MG63 (cell line): ENCODE measurements around the gene ACADVL. TPM values are rescaled to one million over a fixed set of nuclear protein-coding genes. Genes with fewer than 3 reads are reported as not detected.

Source experiments
- DNase-seq: peaks from one replicate; pipeline ENCODE4 v3.0.0-alpha.2; 2020
- H3K27me3 ChIP-seq: fragments of 250-450 bp; sonication (Bioruptor Pico); 2 replicates; pipeline ENCODE4 v1.5.1; 2020; ENCODE audit warnings: mild to moderate bottlenecking, moderate library complexity
- H3K36me3 ChIP-seq: fragments of 250-450 bp; sonication (Bioruptor Pico); 2 replicates; pipeline ENCODE4 v1.5.1; 2020; ENCODE audit warnings: mild to moderate bottlenecking, moderate library complexity
- H3K4me3 ChIP-seq: fragments of 250-450 bp; sonication (Bioruptor Pico); 2 replicates; pipeline ENCODE4 v1.5.1; 2020; ENCODE audit warnings: mild to moderate bottlenecking, moderate library complexity
- H3K9me3 ChIP-seq: fragments of 250-450 bp; sonication (Bioruptor Pico); 2 replicates; pipeline ENCODE4 v1.5.1; 2020; ENCODE audit warnings: mild to moderate bottlenecking, moderate library complexity
- total RNA-seq: library from RNA; depleted of rRNA; stranded (reverse); fragments of >200 nt; shearing (Covaris generic); gene quantifications from 2 replicates; pipeline ENCODE4 v1.2.3, GENCODE V29; 2014; ENCODE audit warnings: low replicate concordance

The ACADVL gene
- total RNA-seq, 1 experiment from 2014 or later: 427 TPM

- Histone ChIP-seq H3K27me3 (no peaks in the 10 kb centered on the region), H3K9me3 (no peaks in the 10 kb centered on the region), H3K4me3 (peak within 1 kb of the TSS; percentile 90), H3K36me3 (peaks cover 19% of the 10 kb centered on the region)
- DNase-seq: peak; percentile 94
Observed at GRCh38 chr17:7251661-7252175, 32.0 kb downstream of the ACADVL start, which contains the start of gene CTDNEP1. Gene CTDNEP1, minus strand, starts transcription at chr17:7251734. Its CDS starts 438 bp downstream, at chr17:7251296.

DNA sequence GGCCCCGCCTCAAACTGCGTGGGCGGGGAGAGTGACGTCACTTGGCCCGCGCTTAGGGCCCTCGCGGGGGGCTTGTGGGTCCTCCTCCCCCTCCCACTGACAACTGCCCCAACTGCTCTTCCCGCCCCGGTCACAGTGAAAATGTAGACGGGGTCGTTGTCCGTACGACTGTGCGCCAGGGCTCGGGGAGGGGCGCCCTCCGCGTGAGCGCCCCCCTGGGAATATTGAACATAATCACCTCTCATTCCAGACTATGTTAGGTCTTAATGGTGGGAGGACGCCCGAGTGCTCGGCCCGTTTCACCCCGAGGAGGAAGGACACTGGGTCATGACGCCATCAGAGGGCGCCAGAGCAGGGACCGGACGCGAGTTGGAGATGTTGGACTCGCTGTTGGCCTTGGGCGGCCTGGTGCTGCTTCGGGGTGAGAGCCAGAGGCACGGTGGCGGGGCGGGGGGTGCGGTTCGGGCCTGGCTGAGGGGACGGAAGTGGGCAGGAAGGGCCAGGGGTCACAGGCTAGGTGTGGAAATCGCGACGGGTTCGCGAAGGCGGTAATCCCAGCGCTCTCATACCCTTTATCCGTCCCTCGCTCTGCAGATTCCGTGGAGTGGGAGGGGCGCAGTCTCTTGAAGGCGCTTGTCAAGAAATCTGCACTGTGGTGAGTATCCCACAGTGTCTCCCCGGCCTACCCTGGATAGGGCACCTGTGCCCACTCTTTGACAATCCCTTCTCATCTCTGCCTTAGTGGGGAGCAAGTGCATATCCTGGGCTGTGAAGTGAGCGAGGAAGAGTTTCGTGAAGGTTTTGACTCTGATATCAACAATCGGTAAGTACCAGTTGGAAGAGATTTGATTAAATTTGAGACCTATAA is 32.7 kb downstream of the ACADVL start, which contains the start of gene ELP5:
Gene ELP5, plus strand, starts transcription at position 40 of the 868 bp plus-strand sequence. Its CDS starts 336 bp downstream, at position 376.
- peak; percentile 91 for DNase-seq
- H3K9me3 ChIP-seq: no peaks in the 10 kb centered on the region
- H3K36me3 ChIP-seq: peaks cover 19% of the 10 kb centered on the region
- H3K4me3 ChIP-seq: peak within 1 kb of the TSS; percentile 90
- H3K27me3 ChIP-seq: no peaks in the 10 kb centered on the region

DNA sequence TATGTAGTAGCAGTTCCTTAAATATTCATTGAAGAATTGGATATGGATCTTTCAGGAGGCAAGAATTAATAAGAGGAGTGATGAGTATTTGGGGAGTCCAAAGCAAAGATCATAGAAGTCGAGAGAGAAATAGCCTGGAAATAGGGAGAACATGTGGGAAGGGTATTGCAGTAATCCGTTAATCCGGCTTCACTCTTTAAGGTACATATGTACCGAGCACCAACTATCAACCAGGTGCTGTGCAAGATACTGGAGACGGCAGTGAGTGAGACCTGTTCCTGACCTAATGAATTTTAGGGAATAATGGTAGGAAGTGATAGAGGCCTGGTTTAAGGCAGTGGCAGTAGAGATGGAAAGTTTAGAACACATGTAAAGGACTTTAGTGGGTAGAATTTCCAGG is 33.3 kb downstream of the ACADVL start:
- Histone ChIP-seq H3K4me3 (peak overlapping the region; percentile 90), H3K9me3 (no peaks in the 10 kb centered on the region), H3K27me3 (no peaks in the 10 kb centered on the region), H3K36me3 (peaks cover 21% of the 10 kb centered on the region)
- no peak for DNase-seq

DNA sequence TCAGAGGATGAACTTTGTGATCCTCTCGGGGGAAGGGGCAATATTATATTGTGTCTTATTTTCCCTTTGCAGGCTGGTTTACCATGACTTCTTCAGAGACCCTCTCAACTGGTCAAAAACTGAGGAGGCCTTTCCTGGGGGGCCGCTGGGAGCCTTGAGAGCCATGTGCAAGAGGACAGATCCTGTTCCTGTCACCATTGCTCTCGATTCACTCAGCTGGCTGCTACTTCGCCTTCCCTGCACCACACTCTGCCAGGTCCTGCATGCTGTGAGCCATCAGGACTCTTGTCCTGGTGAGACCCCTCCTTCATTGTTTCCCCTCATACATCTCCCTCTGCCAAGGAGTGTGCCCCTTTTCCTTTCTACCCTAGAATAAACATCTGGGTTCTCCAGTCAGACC is 34.8 kb downstream of the ACADVL start:
- H3K4me3 ChIP-seq: no peak overlapping the region
- H3K27me3 ChIP-seq: no peaks in the 10 kb centered on the region
- no peaks in the 10 kb centered on the region for H3K9me3 ChIP-seq
- no peak for DNase-seq
- peaks cover 26% of the 10 kb centered on the region for H3K36me3 ChIP-seq

DNA sequence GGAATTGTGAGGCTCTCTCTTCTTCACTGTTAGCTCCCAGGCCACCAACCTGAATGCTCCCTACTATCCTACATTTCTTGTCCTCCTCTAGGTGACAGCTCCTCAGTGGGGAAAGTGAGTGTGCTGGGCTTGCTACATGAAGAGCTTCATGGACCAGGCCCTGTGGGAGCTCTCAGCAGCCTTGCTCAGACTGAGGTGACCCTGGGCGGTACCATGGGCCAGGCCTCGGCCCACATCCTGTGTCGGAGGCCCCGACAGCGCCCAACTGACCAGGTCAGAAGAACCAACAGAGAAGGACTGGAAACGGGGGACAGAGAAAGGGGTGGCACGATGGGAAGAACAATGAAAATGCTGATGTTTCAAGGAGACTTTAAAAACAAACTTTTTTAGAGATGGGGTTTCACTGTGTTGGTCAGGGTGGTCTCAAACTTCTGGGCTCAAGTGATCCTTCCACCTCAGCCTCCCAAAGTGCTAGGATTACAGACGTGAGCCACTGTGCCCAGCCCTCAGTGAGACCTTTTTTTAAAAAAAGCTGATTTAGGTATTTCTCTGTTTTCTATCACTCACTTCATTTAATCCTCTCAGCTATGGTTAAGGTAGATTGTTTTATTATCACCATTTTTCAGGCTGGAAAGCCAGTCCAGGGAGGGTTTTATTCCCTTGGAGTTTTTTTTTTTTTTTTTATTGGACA is 37.2 kb downstream of the ACADVL start:
- H3K27me3 ChIP-seq: no peaks in the 10 kb centered on the region
- DNase-seq: no peak
- H3K36me3 ChIP-seq: peaks cover 26% of the 10 kb centered on the region
- no peak overlapping the region for H3K4me3 ChIP-seq
- H3K9me3 ChIP-seq: no peaks in the 10 kb centered on the region

DNA sequence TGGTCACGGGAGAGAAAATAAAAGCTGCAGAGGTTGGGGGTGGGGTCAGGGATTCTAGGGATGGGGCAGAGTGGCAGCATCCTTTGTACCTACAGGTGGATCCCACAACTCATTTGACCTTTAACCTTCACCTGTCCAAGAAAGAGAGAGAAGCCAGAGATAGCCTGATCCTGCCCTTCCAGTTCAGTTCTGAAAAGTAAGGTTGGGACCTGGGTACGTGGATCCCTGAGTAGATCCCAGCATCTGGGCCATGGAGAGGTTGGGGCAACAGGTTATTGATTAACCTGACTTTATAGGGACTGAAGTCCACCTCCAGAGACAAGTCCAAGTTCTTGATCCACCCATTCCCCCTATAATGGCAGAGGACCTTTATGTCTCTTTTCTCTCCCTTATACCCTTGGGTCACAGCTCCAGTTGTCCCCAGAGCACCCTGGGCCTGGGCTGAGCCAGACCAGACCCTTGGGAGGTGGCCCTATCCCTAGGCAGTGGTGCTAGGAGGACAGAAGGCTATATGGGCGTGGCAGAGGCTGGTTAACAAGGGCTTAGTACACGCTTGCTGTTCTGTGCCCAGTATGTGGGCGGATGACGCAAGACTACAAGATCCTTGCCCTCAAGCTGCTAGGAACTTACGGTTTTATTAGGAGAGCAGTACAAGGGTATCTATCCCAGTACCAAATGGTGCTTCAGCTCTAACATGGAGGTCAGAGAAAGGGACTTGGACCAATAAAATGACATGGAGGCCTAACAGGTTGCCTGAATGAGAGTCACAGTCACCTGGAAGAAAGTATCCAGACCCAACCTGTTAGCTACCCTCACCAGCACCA is 39.2 kb downstream of the ACADVL start:
- Histone ChIP-seq H3K27me3 (no peaks in the 10 kb centered on the region), H3K4me3 (no peak overlapping the region), H3K36me3 (peaks cover 26% of the 10 kb centered on the region), H3K9me3 (no peaks in the 10 kb centered on the region)
- peak; percentile 77 for DNase-seq

GRCh38 chr17:7259555-7259889 is 39.8 kb downstream of the ACADVL start:
- Histone ChIP-seq H3K36me3 (peaks cover 20% of the 10 kb centered on the region), H3K4me3 (no peak overlapping the region), H3K27me3 (no peaks in the 10 kb centered on the region), H3K9me3 (no peaks in the 10 kb centered on the region)
- no peak for DNase-seq

- Histone ChIP-seq H3K36me3 (peaks cover 19% of the 10 kb centered on the region), H3K4me3 (no peak overlapping the region), H3K27me3 (no peaks in the 10 kb centered on the region), H3K9me3 (no peaks in the 10 kb centered on the region)
- no peak for DNase-seq
Observed at GRCh38 chr17:7260151-7260550, 40.4 kb downstream of the ACADVL start.

DNA sequence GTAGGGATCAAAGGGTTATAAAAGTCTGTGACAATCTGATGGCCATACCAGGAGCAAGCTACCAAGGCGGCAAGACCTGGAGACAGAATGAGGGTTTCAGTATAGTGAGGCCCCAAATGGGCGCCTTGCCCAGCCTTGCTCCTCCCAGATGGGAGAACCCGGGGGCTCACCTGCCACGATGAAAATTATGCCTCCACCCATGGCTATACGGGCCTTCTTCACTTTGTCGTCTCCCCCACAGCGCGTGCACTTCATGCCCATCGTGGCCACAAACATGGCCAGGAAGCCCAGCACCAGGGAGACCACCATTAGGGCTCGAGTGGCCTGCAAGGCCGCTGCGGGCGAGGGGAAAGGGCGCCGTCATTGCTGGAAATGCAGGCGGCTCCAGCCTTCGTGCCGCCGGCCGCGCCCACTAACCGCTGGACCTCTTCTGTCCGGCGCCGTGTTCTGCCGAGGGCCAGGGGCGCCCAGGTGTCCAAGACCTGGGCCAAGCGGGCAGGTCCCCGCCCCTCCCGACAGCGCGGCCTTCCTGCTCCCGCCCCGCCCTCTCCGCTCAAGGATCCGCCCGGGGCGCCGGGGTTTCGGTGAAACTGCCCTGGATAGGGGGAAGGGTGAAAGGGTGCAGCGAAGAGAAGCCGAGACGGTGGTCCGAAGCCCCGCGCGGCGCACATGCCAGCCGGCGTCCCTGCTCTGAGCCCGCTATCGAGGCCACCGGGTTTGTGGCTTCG is 41.1 kb downstream of the ACADVL start:
- no peak overlapping the region for H3K4me3 ChIP-seq
- no peak for DNase-seq

DNA sequence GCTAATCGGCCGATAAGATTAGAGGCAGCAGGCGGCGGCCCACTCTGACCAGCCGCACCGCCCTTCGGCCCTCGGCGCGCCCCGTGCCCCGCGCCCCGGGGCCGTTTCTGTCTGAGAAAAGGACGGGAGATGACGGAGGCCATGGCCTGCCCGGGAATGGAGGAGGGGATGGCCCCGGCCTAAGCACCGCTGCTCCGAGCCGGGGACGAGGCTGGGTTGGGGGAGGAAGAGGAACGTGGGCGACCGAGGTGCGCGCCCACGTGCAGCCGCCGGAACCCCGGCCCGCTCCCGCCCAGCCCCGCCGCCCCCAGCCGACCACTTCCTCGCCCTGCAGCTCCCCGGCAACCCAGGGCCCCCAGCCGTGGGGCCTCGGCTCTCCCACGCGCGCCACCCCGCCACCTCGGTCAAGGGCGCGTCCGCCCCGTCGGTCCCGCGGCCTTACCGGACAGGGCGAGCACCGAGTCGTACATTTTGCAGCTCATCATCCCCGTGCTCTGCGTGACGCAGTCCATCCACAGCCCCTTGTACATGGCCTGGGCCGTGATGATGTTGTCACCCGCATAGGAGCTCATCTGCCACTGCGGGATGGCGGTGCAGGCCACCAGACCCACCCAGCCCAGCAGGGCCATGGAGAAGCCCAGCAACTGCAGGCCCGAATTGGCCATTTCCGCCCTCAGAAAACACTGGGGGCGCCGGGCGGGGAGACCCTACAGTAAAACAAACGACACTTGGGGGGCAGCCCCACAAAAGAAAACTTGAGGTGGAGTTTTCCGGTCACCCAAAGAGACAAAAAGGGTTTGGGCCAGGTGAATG is 41.8 kb downstream of the ACADVL start:
- no peak for DNase-seq
- H3K9me3 ChIP-seq: no peaks in the 10 kb centered on the region
- H3K27me3 ChIP-seq: no peaks in the 10 kb centered on the region
- peaks cover 12% of the 10 kb centered on the region for H3K36me3 ChIP-seq
- H3K4me3 ChIP-seq: no peak overlapping the region

More for the DNA sequence above, 41.1 kb downstream of the ACADVL start:
- H3K36me3 ChIP-seq: peaks cover 19% of the 10 kb centered on the region
- H3K9me3 ChIP-seq: no peaks in the 10 kb centered on the region
- no peaks in the 10 kb centered on the region for H3K27me3 ChIP-seq

GRCh38 chr17:7262192-7262934 is 42.6 kb downstream of the ACADVL start, which contains the start of gene CLDN7:
Gene CLDN7, minus strand, starts transcription at chr17:7262478. Its CDS starts 435 bp downstream, at chr17:7262043.
- H3K4me3 ChIP-seq: no peak within 1 kb of the TSS
- no peak for DNase-seq
- peaks cover 10% of the 10 kb centered on the region for H3K36me3 ChIP-seq
- H3K27me3 ChIP-seq: no peaks in the 10 kb centered on the region
- no peaks in the 10 kb centered on the region for H3K9me3 ChIP-seq

DNA sequence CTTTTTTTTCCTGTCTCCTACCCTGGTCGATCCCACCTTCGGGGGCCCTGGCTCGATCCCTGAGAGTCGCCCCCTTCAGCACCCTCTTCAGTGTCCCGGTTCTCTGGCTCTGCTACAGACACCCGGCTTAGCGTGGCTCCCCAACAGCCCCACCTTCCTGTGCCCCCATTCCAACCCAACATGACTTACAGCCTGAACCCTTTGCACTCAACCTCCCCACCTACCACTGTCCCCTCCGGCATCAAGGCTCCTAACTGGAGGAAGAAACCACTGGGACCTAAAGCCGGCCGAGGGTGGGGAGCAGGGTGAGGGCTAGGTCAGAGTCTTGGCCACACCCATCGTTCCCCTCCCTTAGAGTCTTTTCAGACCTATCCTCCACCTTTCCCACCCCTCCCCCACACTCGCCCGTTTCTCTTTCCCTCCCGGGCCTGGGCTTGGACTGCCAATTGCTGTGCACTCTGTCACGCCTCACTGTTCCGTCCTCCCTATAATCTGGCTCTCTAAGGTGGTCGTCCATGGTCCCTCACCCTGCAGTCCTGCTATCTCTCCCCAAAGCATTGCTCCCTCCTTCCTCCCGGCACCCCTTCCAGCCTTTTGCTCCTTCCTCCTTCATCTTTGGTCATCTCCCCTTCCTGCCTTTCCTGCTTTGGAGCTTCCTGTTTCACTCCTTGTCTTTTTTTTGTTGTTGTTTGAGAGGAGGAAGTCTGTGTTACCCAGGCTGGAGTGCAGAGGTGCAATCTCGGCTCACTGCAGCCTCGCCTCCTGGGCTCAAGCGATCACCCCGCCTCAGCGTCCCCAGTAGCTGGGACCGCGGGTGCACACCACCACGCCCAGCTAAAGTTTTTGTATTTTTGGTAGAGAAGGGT is 43.4 kb downstream of the ACADVL start:
- Histone ChIP-seq H3K4me3 (no peak overlapping the region), H3K27me3 (no peaks in the 10 kb centered on the region), H3K36me3 (peaks cover 8% of the 10 kb centered on the region; the same call in 1 of the 2 replicates), H3K9me3 (no peaks in the 10 kb centered on the region)
- no peak for DNase-seq

- DNase-seq: no peak
- no peaks in the 10 kb centered on the region for H3K9me3 ChIP-seq
- H3K36me3 ChIP-seq: peaks cover 5% of the 10 kb centered on the region; the same call in 1 of the 2 replicates
- no peaks in the 10 kb centered on the region for H3K27me3 ChIP-seq
- no peak overlapping the region for H3K4me3 ChIP-seq
Observed at GRCh38 chr17:7263801-7264078, 44.0 kb downstream of the ACADVL start.

- Histone ChIP-seq H3K36me3 (no peaks in the 10 kb centered on the region), H3K27me3 (no peaks in the 10 kb centered on the region), H3K4me3 (no peak overlapping the region), H3K9me3 (no peaks in the 10 kb centered on the region)
- DNase-seq: peak; percentile 33
Observed at GRCh38 chr17:7266784-7267183, 47.0 kb downstream of the ACADVL start.
